A204.1 (cell line): Measurements from ENCODE around the gene AP4E1.
"Not testable (repeated sequence)": the region's sequence is repeated elsewhere in the genome, so short reads cannot be mapped to it uniquely, and the experiment has no call there.

Experiments used
- FAIRE-seq: peaks from 2 replicates; lab custom pipeline; 2012; peaks lifted over from hg19 to GRCh38; lab: Jason Lieb, UNC

The AP4E1 gene

GRCh38 chr15:50908209-50909009, at the start of gene AP4E1:
TSS of gene AP4E1 (plus strand) at chr15:50908683. CDS start at chr15:50908779, 96 bp downstream.
- no peak for FAIRE-seq

GRCh38 chr15:50860824-50861223, 47.7 kb upstream of the AP4E1 start:
- FAIRE-seq = no peak

GRCh38 chr15:50862553-50862952, 45.9 kb upstream of the AP4E1 start:
- no peak for FAIRE-seq

GRCh38 chr15:50864873-50865272, 43.6 kb upstream of the AP4E1 start:
- no peak for FAIRE-seq

GRCh38 chr15:50865515-50866353, 42.7 kb upstream of the AP4E1 start:
- FAIRE-seq = no peak

- FAIRE-seq = no peak
These were observed 36.7 kb upstream of the AP4E1 start for GRCh38 chr15:50871832-50872231.

GRCh38 chr15:50872832-50873426, 35.6 kb upstream of the AP4E1 start:
- FAIRE-seq = no peak

GRCh38 chr15:50873935-50874361, 34.5 kb upstream of the AP4E1 start:
- FAIRE-seq = no peak

GRCh38 chr15:50875238-50875637, 33.2 kb upstream of the AP4E1 start:
- FAIRE-seq = not testable (repeated sequence)

- FAIRE-seq = no peak
These were observed 32.1 kb upstream of the AP4E1 start for GRCh38 chr15:50876260-50876988.

- peak; percentile 39 for FAIRE-seq
These were observed 31.5 kb upstream of the AP4E1 start for GRCh38 chr15:50876989-50877360.

GRCh38 chr15:50879016-50879617, 29.4 kb upstream of the AP4E1 start:
- no peak for FAIRE-seq

- no peak for FAIRE-seq
These were observed 28.3 kb upstream of the AP4E1 start for GRCh38 chr15:50880206-50880605.

- no peak for FAIRE-seq
These were observed 27.8 kb upstream of the AP4E1 start for GRCh38 chr15:50880651-50881114.

GRCh38 chr15:50881121-50882048, 27.1 kb upstream of the AP4E1 start:
- no peak for FAIRE-seq

GRCh38 chr15:50883903-50884302, 24.6 kb upstream of the AP4E1 start:
- no peak for FAIRE-seq

GRCh38 chr15:50884540-50884939, 23.9 kb upstream of the AP4E1 start:
- no peak for FAIRE-seq

- FAIRE-seq = no peak
These were observed 22.4 kb upstream of the AP4E1 start for GRCh38 chr15:50886139-50886467.

GRCh38 chr15:50886611-50887345, 21.7 kb upstream of the AP4E1 start:
- FAIRE-seq = no peak

GRCh38 chr15:50888054-50888453, 20.4 kb upstream of the AP4E1 start:
- no peak for FAIRE-seq
